Measurements from ENCODE around the gene CACNA1A.

Gene CACNA1A

GRCh38 chr19:13521066-13521465 is 14.8 kb upstream of the CACNA1A start:
- Histone ChIP-seq H3K9me3 (ENCODE audit: low read length) (no peaks in the 10 kb centered on the region; the same call in 1 of the 2 replicates), H3K79me2 (ENCODE audit: insufficient read depth, low read length) (no peaks in the 10 kb centered on the region), H3K27ac (ENCODE audit: low read depth, low read length, poor library complexity, severe bottlenecking) (no peak overlapping the region), H3F3A (ENCODE audit: insufficient read depth, low read length) (no peaks in the 10 kb centered on the region), H3K27me3 (ENCODE audit: insufficient read depth, low read length) (no peaks in the 10 kb centered on the region), H3K4me2 (ENCODE audit: low read length) (no peak overlapping the region), H3K4me1 (ENCODE audit: insufficient read depth, low read length, severe bottlenecking) (no peaks in the 10 kb centered on the region), H3K36me3 (ENCODE audit: insufficient read depth, low read length) (no peaks in the 10 kb centered on the region), H3K9me2 (ENCODE audit: low read depth, low read length) (no peaks in the 10 kb centered on the region), H2AFZ (ENCODE audit: low read length) (no peak overlapping the region), H4K20me1 (ENCODE audit: insufficient read depth, low read length) (no peaks in the 10 kb centered on the region), H3K9ac (ENCODE audit: low read length) (no peak overlapping the region), H3K4me3 (ENCODE audit: low read depth, low read length, poor library complexity, severe bottlenecking) (no peak overlapping the region)
- TF ChIP-seq, protein P1, sequence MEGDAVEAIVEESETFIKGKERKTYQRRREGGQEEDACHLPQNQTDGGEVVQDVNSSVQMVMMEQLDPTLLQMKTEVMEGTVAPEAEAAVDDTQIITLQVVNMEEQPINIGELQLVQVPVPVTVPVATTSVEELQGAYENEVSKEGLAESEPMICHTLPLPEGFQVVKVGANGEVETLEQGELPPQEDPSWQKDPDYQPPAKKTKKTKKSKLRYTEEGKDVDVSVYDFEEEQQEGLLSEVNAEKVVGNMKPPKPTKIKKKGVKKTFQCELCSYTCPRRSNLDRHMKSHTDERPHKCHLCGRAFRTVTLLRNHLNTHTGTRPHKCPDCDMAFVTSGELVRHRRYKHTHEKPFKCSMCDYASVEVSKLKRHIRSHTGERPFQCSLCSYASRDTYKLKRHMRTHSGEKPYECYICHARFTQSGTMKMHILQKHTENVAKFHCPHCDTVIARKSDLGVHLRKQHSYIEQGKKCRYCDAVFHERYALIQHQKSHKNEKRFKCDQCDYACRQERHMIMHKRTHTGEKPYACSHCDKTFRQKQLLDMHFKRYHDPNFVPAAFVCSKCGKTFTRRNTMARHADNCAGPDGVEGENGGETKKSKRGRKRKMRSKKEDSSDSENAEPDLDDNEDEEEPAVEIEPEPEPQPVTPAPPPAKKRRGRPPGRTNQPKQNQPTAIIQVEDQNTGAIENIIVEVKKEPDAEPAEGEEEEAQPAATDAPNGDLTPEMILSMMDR (IDR thresholded peaks at IDR 0.05; ENCODE audit: low read length): no peak
- no peak for TF ChIP-seq EZH2 (IDR thresholded peaks at IDR 0.05; ENCODE audit: borderline replicate concordance, low read length)

DNA sequence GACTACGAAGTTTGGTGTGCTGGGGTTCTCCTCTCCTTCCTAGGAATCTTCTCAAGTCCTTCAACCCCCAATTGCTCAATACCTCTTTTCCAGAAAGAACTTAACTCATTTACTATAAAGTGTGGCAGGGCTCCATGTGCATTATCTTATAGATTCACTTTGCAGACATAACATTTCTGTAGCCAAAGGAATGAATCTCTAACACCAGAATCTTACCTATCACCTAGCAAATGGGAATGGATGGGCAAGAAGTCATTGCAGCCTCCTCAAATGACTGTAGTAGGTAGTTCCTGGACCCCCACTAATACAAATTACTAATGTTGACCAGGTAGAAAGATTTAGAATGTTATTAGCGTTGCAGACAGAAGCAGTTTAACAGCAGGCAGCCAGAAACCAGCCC is 5.7 kb upstream of the CACNA1A start:
- no peaks in the 10 kb centered on the region for H4K20me1 ChIP-seq (ENCODE audit: insufficient read depth, low read length)
- no peaks in the 10 kb centered on the region for H3K4me1 ChIP-seq (ENCODE audit: insufficient read depth, low read length, severe bottlenecking)
- no peaks in the 10 kb centered on the region for H3K9me3 ChIP-seq (ENCODE audit: low read length)
- no peaks in the 10 kb centered on the region; the same call in 1 of the 2 replicates for H3K27me3 ChIP-seq (ENCODE audit: insufficient read depth, low read length)
- H3K4me2 ChIP-seq (ENCODE audit: low read length): no peak overlapping the region
- H3K36me3 ChIP-seq (ENCODE audit: insufficient read depth, low read length): no peaks in the 10 kb centered on the region
- H3K4me3 ChIP-seq (ENCODE audit: low read depth, low read length, poor library complexity, severe bottlenecking): no peak overlapping the region
- H3F3A ChIP-seq (ENCODE audit: insufficient read depth, low read length): no peaks in the 10 kb centered on the region
- H3K9me2 ChIP-seq (ENCODE audit: low read depth, low read length): no peaks in the 10 kb centered on the region
- no peaks in the 10 kb centered on the region for H3K79me2 ChIP-seq (ENCODE audit: insufficient read depth, low read length)
- no peak overlapping the region for H3K27ac ChIP-seq (ENCODE audit: low read depth, low read length, poor library complexity, severe bottlenecking)
- H3K9ac ChIP-seq (ENCODE audit: low read length): no peak overlapping the region
- H2AFZ ChIP-seq (ENCODE audit: low read length): no peak overlapping the region
- TF ChIP-seq, protein P1 (IDR thresholded peaks at IDR 0.05; ENCODE audit: low read length): no peak
- no peak for TF ChIP-seq EZH2 (IDR thresholded peaks at IDR 0.05; ENCODE audit: borderline replicate concordance, low read length)

DNA sequence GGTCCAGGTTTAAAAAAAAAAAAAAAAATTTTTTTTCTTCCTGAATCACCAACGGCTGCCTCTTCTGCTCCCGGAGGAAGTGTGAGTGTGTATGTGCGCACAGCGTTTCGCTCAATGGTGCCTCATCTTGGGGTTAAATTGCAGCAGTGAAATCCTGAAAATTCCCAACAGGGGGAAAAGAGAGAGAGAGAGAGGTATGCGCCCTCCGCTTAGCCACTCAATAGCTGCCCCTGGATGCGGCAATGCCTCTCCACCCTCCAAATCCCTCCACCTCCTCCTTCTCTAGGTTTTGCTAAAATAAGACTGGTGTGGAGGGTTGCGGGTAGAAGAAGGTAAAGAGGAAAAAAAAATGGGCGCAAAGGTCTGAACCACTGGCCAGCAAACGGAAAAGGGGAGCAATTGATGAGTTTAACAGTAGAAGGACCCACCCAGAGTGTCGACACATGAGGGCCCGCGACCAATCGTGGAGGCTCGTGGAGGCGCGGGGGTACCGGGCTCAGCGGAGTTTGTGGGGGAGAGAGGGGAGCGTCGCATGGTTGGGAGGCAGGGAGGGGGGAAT is 853 bp upstream of the CACNA1A start:
- Histone ChIP-seq H3K4me1 (ENCODE audit: insufficient read depth, low read length, severe bottlenecking) (no peaks in the 10 kb centered on the region), H3K79me2 (ENCODE audit: insufficient read depth, low read length) (no peaks in the 10 kb centered on the region), H3K27me3 (ENCODE audit: insufficient read depth, low read length) (no peaks in the 10 kb centered on the region), H3K4me2 (ENCODE audit: low read length) (no peak overlapping the region), H3K9ac (ENCODE audit: low read length) (no peak overlapping the region), H2AFZ (ENCODE audit: low read length) (no peak overlapping the region), H3K36me3 (ENCODE audit: insufficient read depth, low read length) (no peaks in the 10 kb centered on the region), H3K27ac (ENCODE audit: low read depth, low read length, poor library complexity, severe bottlenecking) (no peak overlapping the region), H3K9me2 (ENCODE audit: low read depth, low read length) (no peaks in the 10 kb centered on the region), H4K20me1 (ENCODE audit: insufficient read depth, low read length) (no peaks in the 10 kb centered on the region), H3F3A (ENCODE audit: insufficient read depth, low read length) (no peaks in the 10 kb centered on the region), H3K4me3 (ENCODE audit: low read depth, low read length, poor library complexity, severe bottlenecking) (no peak overlapping the region), H3K9me3 (ENCODE audit: low read length) (no peaks in the 10 kb centered on the region)
- no peak for TF ChIP-seq EZH2 (IDR thresholded peaks at IDR 0.05; ENCODE audit: borderline replicate concordance, low read length)
- TF ChIP-seq, protein P1 (IDR thresholded peaks at IDR 0.05; ENCODE audit: low read length): no peak
